Thyroid gland (tissue), 4 donors: ENCODE results near the gene HS6ST3.

Source experiments
- POLR2A ChIP-seq, 2 donors: fragments of 450-650 bp; IDR thresholded peaks; one replicate each; pipeline ENCODE4 v1.6.1; 2017; ENCODE audit warnings: antibody characterized with exemption in 2 of 2, mild to moderate bottlenecking in 2 of 2, moderate library complexity in 1 of 2
- TF ChIP-seq, protein P1 (sequence below), 6 experiments: fragments of 200-600 bp in 3 of 6; fragments of 450-650 bp in 3 of 6; sonication (generic) in 3 of 6; IDR thresholded peaks; one replicate each; pipeline ENCODE4 v1.5.1; 2016 to 2019; ENCODE audit warnings: antibody characterized with exemption in 6 of 6, mild to moderate bottlenecking in 2 of 6, inconsistent platforms in 1 of 6, moderate library complexity in 1 of 6

DNA sequence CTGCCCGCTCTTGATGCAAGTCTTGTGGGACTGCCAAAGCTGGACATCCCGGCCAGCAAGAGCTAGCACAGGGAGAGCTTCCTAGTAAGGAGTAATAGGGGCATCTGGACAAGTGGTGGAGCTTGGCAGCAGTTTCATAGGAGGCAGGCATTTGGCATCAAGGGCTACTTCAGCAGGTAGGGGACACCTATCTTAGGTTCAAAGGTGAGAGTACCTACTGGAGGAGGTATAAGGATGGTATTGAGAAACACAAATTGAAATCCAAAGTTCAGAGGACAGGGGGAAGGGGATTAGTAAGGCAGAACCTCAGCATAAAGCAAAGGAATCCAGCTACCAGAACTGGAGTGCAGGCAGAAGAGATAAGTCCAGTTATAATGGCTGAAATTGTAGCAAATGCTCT, 462.7 kb downstream of the HS6ST3 start:
- TF ChIP-seq, protein P1, sequence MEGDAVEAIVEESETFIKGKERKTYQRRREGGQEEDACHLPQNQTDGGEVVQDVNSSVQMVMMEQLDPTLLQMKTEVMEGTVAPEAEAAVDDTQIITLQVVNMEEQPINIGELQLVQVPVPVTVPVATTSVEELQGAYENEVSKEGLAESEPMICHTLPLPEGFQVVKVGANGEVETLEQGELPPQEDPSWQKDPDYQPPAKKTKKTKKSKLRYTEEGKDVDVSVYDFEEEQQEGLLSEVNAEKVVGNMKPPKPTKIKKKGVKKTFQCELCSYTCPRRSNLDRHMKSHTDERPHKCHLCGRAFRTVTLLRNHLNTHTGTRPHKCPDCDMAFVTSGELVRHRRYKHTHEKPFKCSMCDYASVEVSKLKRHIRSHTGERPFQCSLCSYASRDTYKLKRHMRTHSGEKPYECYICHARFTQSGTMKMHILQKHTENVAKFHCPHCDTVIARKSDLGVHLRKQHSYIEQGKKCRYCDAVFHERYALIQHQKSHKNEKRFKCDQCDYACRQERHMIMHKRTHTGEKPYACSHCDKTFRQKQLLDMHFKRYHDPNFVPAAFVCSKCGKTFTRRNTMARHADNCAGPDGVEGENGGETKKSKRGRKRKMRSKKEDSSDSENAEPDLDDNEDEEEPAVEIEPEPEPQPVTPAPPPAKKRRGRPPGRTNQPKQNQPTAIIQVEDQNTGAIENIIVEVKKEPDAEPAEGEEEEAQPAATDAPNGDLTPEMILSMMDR (IDR thresholded peaks at IDR 0.05) = no peak
- TF ChIP-seq POLR2A (IDR thresholded peaks at IDR 0.05) = no peak
